ENCODE measurements around the gene STRIP1. TPM values are rescaled to one million over a fixed set of nuclear protein-coding genes. Genes with fewer than 3 reads are reported as not detected.

The STRIP1 gene
- total and polyA plus RNA-seq, 5 experiments from 2014 or later, result 17.8 to 86.5 (median 26.8) TPM

DNA sequence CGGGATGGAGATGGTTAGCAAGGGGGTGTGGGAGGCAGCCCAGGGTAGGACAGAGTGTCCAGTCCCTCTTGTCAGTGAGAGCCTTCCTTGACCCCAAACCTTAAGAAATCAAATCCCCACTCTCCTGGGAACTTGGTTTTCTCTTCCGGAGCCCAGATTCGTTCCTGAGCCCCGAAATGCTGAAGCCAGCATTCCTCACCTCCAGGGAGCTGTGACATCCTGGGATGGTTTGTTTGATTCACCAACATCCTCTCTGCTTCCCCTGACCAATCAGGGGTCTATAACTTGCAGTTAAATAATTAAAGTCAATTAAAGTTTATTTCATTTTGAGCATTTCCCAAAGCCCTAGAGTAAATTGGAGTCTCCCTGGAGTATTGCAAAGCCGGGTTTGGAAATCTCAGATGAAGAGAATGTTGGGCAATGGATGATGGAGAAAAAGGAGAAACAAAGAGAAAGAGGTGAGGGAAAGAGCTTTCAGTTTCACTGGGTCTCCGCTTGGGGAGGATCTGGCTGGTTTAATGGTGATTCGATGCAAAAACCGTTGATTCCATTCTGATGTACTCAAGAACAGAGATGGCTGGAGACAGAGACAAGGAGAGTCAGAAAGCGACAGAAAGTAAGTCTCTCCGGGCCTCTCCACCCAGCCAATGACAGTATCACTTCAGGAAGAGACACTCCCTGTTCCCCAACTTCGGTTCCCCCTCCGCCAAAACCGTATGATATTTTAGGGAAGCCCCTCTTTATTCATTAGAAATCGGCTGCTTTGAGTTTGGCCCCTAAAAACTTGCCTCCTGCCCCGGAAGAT lies 48.8 kb downstream of the STRIP1 start:
- no peaks in the 10 kb centered on the region for H3K9me3 Mint-ChIP-seq
- peak overlapping the region; percentile 75 to 91 (median 80) for H3K4me3 Mint-ChIP-seq
- POLR2A ChIA-PET, result no interaction called here
- H3K27ac Mint-ChIP-seq, result peak overlapping the region in 1 of 10 donors; percentile 8
- no peak for DNase-seq
- no peaks in the 10 kb centered on the region for H3K36me3 Mint-ChIP-seq
- peaks cover 12 to 20% (median 19%) of the 10 kb centered on the region in 4 donors for H3K4me1 Mint-ChIP-seq
- ATAC-seq, result peak; percentile 34 to 43
- H3K27me3 Mint-ChIP-seq, result peaks cover 32 to 95% (median 73%) of the 10 kb centered on the region in 5 donors

DNA sequence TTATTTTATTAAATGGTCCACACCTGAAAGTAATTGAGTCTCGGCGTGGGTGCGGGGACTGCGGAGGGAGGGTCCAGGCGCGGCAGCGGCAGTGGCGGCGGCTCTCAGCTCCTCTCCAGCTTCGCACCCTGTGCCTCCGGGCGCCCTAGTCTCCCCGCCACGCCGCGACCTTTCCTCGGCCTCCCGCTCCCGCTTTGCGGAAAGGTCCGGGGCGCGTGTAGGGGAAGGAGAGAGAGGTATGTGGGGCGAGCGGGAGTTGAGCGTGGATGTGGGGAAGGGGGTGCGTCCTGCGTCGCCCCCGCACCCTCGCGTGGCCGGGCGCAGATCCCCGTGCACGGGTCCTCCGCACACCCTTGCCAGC lies 49.4 kb downstream of the STRIP1 start:
- peaks cover 32 to 95% (median 73%) of the 10 kb centered on the region in 5 donors for H3K27me3 Mint-ChIP-seq
- ATAC-seq (peak; percentile 41 to 44), DNase-seq (no peak)
- H3K4me1 Mint-ChIP-seq, result peaks cover 12 to 20% (median 19%) of the 10 kb centered on the region in 4 donors
- no peaks in the 10 kb centered on the region for H3K36me3 Mint-ChIP-seq
- H3K27ac Mint-ChIP-seq, result no peak overlapping the region
- peak overlapping the region; percentile 75 to 91 (median 80) for H3K4me3 Mint-ChIP-seq
- POLR2A ChIA-PET, result interaction anchor here (0.6 kb wide), 1 partner anchor 600 kb away, joined by 4 read pairs; no protein-coding TSS in a partner anchor
- H3K9me3 Mint-ChIP-seq, result no peaks in the 10 kb centered on the region

DNA sequence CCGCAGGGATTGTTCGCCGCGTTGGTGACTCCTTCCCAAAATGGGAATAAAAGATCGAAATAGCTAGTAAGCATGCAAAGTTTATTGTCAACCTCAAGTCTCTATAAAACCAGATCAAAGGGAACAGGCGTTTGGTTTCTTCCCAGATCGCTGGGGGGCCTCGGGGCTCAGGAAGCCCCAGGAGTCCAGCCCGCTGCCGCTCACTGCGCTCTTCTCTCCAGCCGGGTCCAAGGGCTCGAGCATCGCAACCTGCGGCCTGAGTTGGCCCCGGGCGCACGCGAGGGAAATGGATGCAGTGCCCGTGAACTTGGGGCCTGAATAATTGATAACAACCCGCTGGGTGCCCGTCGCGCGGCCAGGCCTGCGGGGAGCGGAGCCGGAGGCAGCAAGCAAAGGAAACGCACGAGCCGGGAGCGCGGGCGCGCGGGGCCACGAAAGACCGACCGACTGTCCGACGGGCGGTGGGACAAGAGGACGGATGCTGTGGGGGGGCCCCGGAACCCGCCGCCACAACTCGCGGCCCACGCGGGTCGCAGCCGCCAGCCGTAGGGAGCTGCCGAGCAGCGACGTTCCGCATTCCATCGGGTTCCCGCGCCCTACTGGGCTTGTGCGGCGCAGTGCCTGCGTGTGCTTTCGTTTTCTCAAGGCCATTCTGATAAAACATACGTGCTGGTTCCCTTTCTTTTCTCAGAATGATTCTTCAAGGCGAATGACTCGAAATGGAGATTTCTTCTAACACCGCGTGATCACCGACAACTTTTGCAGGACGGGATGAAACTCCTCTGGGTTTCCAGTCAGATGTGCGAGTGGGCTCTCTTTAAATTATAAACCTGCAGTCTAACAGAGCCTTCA lies 50.0 kb downstream of the STRIP1 start:
- Mint-ChIP-seq H3K27ac (no peak overlapping the region), H3K9me3 (no peaks in the 10 kb centered on the region), H3K36me3 (no peaks in the 10 kb centered on the region), H3K4me3 (peak overlapping the region; percentile 75 to 91 (median 80)), H3K27me3 (peaks cover 34 to 95% (median 70%) of the 10 kb centered on the region in 5 donors), H3K4me1 (peaks cover 12 to 20% (median 19%) of the 10 kb centered on the region in 4 donors)
- ATAC-seq, result peak; percentile 58 to 67
- DNase-seq, result peak in 1 of 10 donors; percentile 29
- POLR2A ChIA-PET, result interaction anchor here (0.6 kb wide), 1 partner anchor 601 kb away, joined by 4 read pairs; no protein-coding TSS in a partner anchor

DNA sequence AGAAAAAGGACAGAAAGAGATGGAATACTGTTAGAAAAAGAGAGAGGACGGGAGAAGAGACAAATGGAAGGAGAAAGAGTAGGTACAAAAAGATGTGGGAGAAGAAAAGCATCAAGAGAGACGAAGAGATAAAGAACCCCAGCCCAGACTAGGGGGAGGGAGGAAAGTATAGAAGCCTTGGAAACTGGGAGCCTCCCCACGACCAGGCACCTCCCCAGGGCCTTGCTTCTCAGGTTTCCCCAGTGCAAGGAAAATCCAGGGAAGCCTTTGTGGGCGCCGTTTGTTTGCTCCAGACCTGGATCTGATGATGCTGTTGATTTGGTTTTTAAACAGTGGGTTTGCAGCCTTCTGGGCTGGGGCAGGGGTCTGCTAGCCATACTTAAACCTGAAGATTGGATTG lies 51.2 kb downstream of the STRIP1 start:
- Mint-ChIP-seq H3K27ac (no peak overlapping the region), H3K36me3 (no peaks in the 10 kb centered on the region), H3K4me3 (peak overlapping the region in 4 of 10 donors; percentile 20 to 90 (median 62)), H3K4me1 (peaks cover 12 to 20% (median 19%) of the 10 kb centered on the region in 4 donors), H3K27me3 (peaks cover 36 to 84% (median 62%) of the 10 kb centered on the region in 5 donors), H3K9me3 (no peaks in the 10 kb centered on the region)
- POLR2A ChIA-PET, result no interaction called here
- DNase-seq (no peak), ATAC-seq (no peak)

DNA sequence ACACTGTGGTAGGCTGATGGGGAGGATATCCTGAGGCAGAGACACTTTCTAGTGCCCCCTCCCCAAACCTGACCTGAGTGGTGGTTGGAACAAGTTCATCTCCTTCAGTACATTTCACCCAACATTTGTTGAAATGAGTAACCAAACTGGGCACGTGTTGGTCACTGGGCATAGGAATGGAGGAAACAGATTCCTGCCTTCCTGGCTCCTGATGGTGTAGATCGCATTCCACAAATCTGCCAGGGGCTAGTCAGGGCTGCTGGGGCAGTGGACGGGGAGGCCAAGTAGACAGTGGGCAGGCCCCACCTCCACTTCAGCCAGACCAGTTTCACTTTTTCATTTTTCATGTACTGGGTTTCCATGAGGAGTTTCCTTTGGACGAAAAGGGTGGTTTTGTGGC lies 52.5 kb downstream of the STRIP1 start:
- Mint-ChIP-seq H3K4me3 (no peak overlapping the region), H3K27ac (no peak overlapping the region), H3K9me3 (no peaks in the 10 kb centered on the region), H3K27me3 (peaks cover 32 to 78% (median 55%) of the 10 kb centered on the region in 5 donors), H3K4me1 (peaks cover 12 to 20% (median 19%) of the 10 kb centered on the region in 4 donors), H3K36me3 (no peaks in the 10 kb centered on the region)
- DNase-seq (no peak), ATAC-seq (no peak)
- POLR2A ChIA-PET, result no interaction called here

DNA sequence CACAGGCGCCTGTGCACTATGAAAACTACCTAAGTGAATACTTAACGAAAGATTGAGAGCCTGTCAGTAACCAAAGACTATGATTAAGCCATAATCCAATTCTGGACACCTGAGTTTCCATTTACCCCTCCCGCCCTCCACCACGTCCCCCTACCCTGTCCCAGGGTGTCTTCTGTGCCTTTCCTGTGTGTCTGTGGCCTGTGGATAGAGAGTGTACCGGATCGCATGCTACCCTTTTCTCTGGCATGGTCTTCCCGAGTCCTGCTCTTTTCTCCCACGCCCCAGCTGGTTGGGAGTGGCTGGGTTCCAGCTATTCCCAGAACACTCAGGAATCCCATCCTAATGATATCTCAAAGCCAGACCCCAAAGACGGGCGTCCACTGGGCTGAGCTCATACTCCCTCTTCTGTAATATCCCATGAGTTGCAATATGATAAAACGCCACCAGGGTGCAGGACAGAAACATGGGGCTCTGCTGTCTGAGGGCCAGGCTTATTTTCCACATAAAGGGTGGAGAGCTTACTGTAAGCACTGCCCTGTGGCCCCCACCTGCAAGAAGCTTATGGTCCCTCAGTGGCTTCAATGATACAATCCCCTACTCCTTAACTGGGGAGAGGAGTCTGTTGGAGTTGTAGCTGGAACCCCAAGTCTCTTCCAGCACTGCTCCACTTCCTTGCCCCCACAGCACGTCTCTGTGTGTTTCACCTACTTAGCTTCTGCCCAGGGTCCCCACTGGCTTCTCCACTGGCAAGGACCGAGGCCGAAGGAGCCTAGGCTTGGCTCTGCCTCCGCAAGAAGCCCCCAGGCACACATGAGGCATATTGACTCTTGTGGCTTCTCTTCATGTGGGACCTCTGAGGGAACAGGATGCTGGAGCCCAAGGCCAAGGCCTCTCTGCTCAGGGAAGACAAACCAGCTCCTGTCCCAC lies 53.7 kb downstream of the STRIP1 start:
- POLR2A ChIA-PET, result interaction anchor here (1.1 kb wide), 1 partner anchor 15 kb away, joined by 3 read pairs; no protein-coding TSS in a partner anchor
- Mint-ChIP-seq H3K27me3 (peaks cover 28 to 77% (median 54%) of the 10 kb centered on the region in 5 donors), H3K36me3 (no peaks in the 10 kb centered on the region), H3K9me3 (no peaks in the 10 kb centered on the region), H3K4me1 (peaks cover 13 to 19% (median 15%) of the 10 kb centered on the region in 4 donors), H3K4me3 (peak overlapping the region in 1 of 10 donors; percentile 46), H3K27ac (peak overlapping the region in 1 of 10 donors; percentile 66)
- DNase-seq, result peak in 6 of 10 donors; percentile 6 to 42 (median 33)
- ATAC-seq, result peak; percentile 62 to 66

DNA sequence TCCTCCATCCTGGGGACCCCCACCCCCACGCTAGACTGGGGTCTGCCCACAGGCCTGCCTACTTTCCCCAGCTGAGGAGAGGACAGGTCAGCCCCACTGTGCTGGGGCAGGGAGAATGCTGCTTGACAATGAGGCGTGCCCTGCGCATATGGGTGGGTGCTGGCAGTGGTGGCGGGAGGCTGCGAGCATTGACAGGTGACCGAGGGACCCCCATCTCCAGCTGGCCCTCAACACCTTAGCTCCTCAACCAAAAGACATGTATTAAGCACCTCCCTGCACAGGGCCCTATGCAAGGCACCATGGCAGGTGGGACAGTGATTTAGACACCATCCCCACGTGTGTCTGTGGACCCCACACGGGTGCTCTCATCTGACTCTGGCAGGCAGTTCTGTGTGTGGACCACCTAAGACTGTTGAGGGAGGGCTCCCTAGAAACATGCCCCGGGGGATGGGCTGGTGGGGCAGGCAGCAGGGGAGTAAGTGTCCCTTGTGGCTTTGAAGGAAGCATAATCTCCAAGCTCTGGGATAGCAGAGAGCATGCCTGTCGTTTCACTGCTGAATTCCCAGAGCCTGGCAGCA lies 54.4 kb downstream of the STRIP1 start:
- Mint-ChIP-seq H3K27me3 (peaks cover 24 to 70% (median 47%) of the 10 kb centered on the region in 5 donors), H3K4me3 (no peak overlapping the region), H3K4me1 (peaks cover 7 to 11% (median 8%) of the 10 kb centered on the region in 4 donors), H3K36me3 (no peaks in the 10 kb centered on the region), H3K9me3 (no peaks in the 10 kb centered on the region), H3K27ac (no peak overlapping the region)
- ATAC-seq, result no peak
- POLR2A ChIA-PET, result interaction anchor here (1.1 kb wide), 1 partner anchor 14 kb away, joined by 3 read pairs; no protein-coding TSS in a partner anchor
- DNase-seq, result no peak

DNA sequence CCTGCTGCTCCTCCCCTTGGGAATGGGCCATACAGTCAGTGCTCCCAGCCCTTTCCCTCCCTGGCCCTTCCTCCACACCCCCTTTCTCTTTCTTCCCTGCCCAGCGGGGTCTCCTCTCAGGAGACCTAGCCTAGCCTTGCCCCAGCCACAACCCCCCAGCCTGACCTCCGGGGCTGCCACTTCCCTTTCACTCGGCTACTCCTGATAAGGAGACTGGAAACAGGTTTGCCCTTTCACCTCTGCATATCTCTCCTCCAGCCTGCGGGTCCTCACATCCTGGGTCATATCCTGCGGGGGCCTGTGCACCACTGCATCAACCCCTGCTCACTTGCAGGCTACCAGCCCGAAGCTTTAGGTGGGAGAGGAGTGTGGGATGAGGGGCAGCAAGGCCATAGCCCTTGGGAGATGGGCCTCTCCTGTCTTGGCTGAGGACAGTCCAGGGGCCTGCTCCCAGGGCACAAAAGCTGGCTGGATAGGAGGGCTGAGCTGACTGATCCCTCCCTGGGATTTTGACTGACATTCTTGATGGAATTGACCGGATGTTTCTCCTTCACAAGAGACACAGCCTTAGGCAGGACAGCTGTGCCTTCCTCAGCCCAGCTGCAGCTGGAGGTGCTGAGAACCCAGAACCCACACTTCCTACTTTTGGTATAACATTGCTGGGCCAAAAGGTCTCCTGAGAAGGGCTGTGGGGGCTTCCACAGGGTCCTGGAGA lies 55.3 kb downstream of the STRIP1 start:
- H3K27ac Mint-ChIP-seq, result no peak overlapping the region
- no peaks in the 10 kb centered on the region for H3K9me3 Mint-ChIP-seq
- H3K4me1 Mint-ChIP-seq, result peaks cover 2 to 6% (median 3%) of the 10 kb centered on the region in 4 donors
- H3K36me3 Mint-ChIP-seq, result no peaks in the 10 kb centered on the region
- H3K4me3 Mint-ChIP-seq, result no peak overlapping the region
- POLR2A ChIA-PET, result no interaction called here
- DNase-seq (no peak), ATAC-seq (no peak)
- H3K27me3 Mint-ChIP-seq, result peaks cover 26 to 61% (median 45%) of the 10 kb centered on the region in 5 donors

DNA sequence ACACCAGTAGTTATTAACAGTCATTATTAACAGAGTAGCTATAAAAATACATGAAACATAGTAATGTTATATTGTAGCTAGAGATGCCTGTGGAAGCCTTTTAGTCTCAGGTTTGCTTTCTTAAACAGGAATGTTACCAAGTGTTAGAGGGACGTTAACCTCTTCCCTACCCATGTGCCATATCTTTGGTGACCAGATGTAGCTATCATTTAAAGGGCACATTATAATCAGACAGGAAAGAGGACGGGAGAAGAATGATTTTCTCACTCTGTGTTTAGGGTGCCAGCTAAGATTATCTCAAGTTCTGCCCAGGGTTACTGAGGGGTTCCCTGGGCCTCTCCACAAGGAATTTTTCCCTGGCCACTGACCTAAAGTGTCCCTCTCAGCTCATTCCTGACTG lies 57.0 kb downstream of the STRIP1 start:
- Mint-ChIP-seq H3K4me1 (peaks cover 0 to 3% (median under 1%) of the 10 kb centered on the region in 4 donors), H3K9me3 (no peaks in the 10 kb centered on the region), H3K27me3 (peaks cover 17 to 56% (median 39%) of the 10 kb centered on the region in 5 donors), H3K4me3 (no peak overlapping the region), H3K27ac (no peak overlapping the region), H3K36me3 (no peaks in the 10 kb centered on the region)
- DNase-seq (no peak), ATAC-seq (no peak)
- POLR2A ChIA-PET, result no interaction called here

DNA sequence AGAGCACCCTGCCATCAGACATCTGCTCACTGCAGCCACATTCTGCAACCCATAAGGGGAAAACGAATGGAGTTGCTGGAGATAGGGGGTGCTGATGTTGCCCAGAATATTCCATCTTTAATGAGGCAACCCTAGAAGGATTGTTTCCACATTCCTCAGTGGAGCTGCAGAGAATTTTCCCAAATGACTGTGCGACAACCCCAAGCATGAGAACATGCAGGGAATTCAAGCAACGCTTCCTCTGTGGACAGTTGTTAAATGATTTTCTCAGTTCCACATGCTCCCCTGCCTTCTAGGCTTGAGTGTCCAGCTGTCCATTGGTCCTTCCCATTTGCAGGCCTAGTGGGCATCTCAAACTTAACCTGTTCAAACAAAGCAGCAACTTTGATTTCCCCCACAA lies 57.4 kb downstream of the STRIP1 start:
- Mint-ChIP-seq H3K36me3 (no peaks in the 10 kb centered on the region), H3K27ac (no peak overlapping the region), H3K4me1 (peaks cover 0 to 3% (median under 1%) of the 10 kb centered on the region in 4 donors), H3K27me3 (peaks cover 15 to 56% (median 35%) of the 10 kb centered on the region in 5 donors), H3K4me3 (no peak overlapping the region), H3K9me3 (no peaks in the 10 kb centered on the region)
- no peak for ATAC-seq
- DNase-seq, result no peak
- POLR2A ChIA-PET, result interaction anchor here (0.6 kb wide), 1 partner anchor 64 kb away, joined by 3 read pairs; no protein-coding TSS in a partner anchor

DNA sequence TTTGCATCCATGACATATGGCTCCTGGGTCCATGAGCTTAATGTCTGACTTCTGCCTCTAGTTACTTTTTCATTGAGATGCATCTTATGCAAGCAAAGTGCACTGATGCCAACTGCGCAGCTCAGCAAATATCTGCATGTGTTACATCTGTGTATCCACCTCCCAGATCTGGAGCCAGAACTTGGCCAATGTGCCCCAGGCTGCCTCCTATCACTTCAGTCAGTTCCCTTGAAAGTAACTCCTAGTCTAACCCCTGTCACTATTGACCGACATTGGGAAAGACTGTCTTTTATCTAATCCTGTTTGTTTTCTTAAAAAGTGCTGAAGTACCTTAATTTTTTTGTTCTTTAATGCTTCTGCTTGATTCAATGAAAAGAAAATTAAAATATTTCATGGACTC lies 58.6 kb downstream of the STRIP1 start:
- H3K9me3 Mint-ChIP-seq, result no peaks in the 10 kb centered on the region
- no peak overlapping the region for H3K4me3 Mint-ChIP-seq
- ATAC-seq (no peak), DNase-seq (no peak)
- H3K36me3 Mint-ChIP-seq, result no peaks in the 10 kb centered on the region
- no peak overlapping the region for H3K27ac Mint-ChIP-seq
- peaks cover 11 to 46% (median 30%) of the 10 kb centered on the region in 5 donors for H3K27me3 Mint-ChIP-seq
- POLR2A ChIA-PET, result interaction anchor here (0.6 kb wide), 1 partner anchor 47 kb away, joined by 3 read pairs; no protein-coding TSS in a partner anchor
- H3K4me1 Mint-ChIP-seq, result peaks cover 0 to 2% (median under 1%) of the 10 kb centered on the region in 4 donors
